NT2/D1 (cell line): ENCODE results near the gene LENG1.

Source experiments
- SUZ12 ChIP-seq: IDR thresholded peaks from 2 replicates; pipeline ENCODE4 v1.6.1; 2011; ENCODE audit not compliant: insufficient read length, insufficient read depth; ENCODE audit errors: extremely low read depth
- YY1 ChIP-seq: IDR thresholded peaks from 2 replicates; pipeline ENCODE4 v1.6.1; 2011; ENCODE audit not compliant: insufficient read length, insufficient read depth
- ZNF274 ChIP-seq: IDR thresholded peaks from 2 replicates; pipeline ENCODE4 v1.6.1; 2011; ENCODE audit warnings: mild to moderate bottlenecking, low read depth, low read length

GRCh38 chr19:54152878-54153524, 6.5 kb downstream of the LENG1 start:
- TF ChIP-seq ZNF274 = no peak
- no peak for TF ChIP-seq YY1
- no peak for TF ChIP-seq SUZ12
